Calu3 (cell line): Measurements from ENCODE around the gene MLLT3. TPM values are rescaled to one million over a fixed set of nuclear protein-coding genes. Genes with fewer than 3 reads are reported as not detected.

Experiments
- BruUV-seq: library from RNA; stranded (reverse); fragments of 400-500 nt; replicated peaks from 2 replicates; lab custom pipeline; 2021; lab: Mats Ljungman, UMichigan
- CTCF ChIA-PET: fragments of 300-600 bp; sonication (Branson Sonifier 250); formaldehyde crosslinking; loops from one replicate; lab custom pipeline; 2022; ENCODE audit warnings: antibody characterized with exemption; lab: Charles Lee
- DNase-seq: peaks from one replicate; pipeline ENCODE4 v3.0.0; 2022
- H3K27ac Mint-ChIP-seq: one replicate; pipeline ENCODE4 v1.8.0; 2022; ENCODE audit warnings: mixed read lengths; ENCODE audit not compliant: unreplicated experiment
- H3K27me3 Mint-ChIP-seq: one replicate; pipeline ENCODE4 v1.8.0; 2022; ENCODE audit warnings: mixed read lengths; ENCODE audit not compliant: unreplicated experiment
- H3K36me3 Mint-ChIP-seq: one replicate; pipeline ENCODE4 v1.8.0; 2022; ENCODE audit warnings: mild to moderate bottlenecking, moderate library complexity, mixed read lengths; ENCODE audit not compliant: insufficient read depth, unreplicated experiment
- H3K4me1 Mint-ChIP-seq: one replicate; pipeline ENCODE4 v1.8.0; 2022; ENCODE audit warnings: mild to moderate bottlenecking, low read depth, mixed read lengths; ENCODE audit not compliant: unreplicated experiment
- H3K4me3 Mint-ChIP-seq: one replicate; pipeline ENCODE4 v1.8.0; 2022; ENCODE audit warnings: mild to moderate bottlenecking, low read depth, moderate library complexity, mixed read lengths; ENCODE audit not compliant: unreplicated experiment
- H3K9me3 Mint-ChIP-seq: one replicate; pipeline ENCODE4 v1.8.0; 2022; ENCODE audit warnings: low read depth, mixed read lengths; ENCODE audit not compliant: unreplicated experiment
- intact Hi-C: fragments of 100-400 bp; cut with micrococcal nuclease; formaldehyde crosslinking; loops from one replicate; pipeline ENCODE4 v1.10.0; 2022; ENCODE audit not compliant: unreplicated experiment
- total RNA-seq: library from RNA; stranded (reverse); gene quantifications from 2 replicates; pipeline ENCODE4 v1.2.3, GENCODE V29; 2022
- TF ChIP-seq, protein P1 (sequence below): fragments of 200-600 bp; IDR thresholded peaks from one replicate; pipeline ENCODE4 v1.8.0; 2022; ENCODE audit warnings: antibody characterized with exemption; ENCODE audit not compliant: unreplicated experiment

MLLT3 gene
- total RNA-seq, 1 experiment from 2014 or later: 23.1 TPM

DNA sequence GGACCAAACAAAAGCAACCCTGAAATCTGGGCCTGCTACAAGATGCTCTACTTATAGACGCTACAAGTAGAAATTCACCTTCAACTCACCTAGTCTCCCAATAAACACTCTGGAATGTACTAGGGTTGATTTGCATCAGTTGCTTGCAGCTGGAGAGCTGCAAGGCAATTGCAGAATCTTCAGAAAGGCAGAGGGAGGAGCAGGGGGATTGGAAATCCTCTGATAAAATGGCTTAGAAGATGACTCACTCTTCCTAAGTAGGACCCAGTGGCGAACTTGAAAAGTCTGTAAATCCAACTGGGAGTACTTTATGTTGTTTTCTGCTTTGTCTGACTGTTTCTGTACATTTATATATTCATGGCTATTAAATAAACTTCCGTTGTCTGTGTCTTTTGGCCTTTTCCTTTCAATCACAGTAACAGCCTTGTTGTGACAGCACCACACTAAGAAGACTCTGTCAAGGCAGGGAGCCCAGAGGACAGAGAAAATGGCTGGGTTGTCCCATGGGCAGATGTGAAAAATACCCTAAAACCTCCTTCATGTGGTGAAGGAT, 14.7 kb upstream of the MLLT3 start:
- H3K27me3 Mint-ChIP-seq: no peaks in the 10 kb centered on the region
- TF ChIP-seq, protein P1, sequence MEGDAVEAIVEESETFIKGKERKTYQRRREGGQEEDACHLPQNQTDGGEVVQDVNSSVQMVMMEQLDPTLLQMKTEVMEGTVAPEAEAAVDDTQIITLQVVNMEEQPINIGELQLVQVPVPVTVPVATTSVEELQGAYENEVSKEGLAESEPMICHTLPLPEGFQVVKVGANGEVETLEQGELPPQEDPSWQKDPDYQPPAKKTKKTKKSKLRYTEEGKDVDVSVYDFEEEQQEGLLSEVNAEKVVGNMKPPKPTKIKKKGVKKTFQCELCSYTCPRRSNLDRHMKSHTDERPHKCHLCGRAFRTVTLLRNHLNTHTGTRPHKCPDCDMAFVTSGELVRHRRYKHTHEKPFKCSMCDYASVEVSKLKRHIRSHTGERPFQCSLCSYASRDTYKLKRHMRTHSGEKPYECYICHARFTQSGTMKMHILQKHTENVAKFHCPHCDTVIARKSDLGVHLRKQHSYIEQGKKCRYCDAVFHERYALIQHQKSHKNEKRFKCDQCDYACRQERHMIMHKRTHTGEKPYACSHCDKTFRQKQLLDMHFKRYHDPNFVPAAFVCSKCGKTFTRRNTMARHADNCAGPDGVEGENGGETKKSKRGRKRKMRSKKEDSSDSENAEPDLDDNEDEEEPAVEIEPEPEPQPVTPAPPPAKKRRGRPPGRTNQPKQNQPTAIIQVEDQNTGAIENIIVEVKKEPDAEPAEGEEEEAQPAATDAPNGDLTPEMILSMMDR: no peak
- no peak overlapping the region for H3K4me3 Mint-ChIP-seq
- H3K4me1 Mint-ChIP-seq: peaks cover 8% of the 10 kb centered on the region
- no peak for DNase-seq
- intact Hi-C loops: no loop called here
- CTCF ChIA-PET: interaction anchor here (0.6 kb wide), 1 partner anchor 944 kb away, joined by 3 read pairs; no protein-coding TSS in a partner anchor
- H3K36me3 Mint-ChIP-seq: peaks cover 3% of the 10 kb centered on the region
- H3K9me3 Mint-ChIP-seq: no peaks in the 10 kb centered on the region
- BruUV-seq: no TSS peak
- H3K27ac Mint-ChIP-seq: no peak overlapping the region

DNA sequence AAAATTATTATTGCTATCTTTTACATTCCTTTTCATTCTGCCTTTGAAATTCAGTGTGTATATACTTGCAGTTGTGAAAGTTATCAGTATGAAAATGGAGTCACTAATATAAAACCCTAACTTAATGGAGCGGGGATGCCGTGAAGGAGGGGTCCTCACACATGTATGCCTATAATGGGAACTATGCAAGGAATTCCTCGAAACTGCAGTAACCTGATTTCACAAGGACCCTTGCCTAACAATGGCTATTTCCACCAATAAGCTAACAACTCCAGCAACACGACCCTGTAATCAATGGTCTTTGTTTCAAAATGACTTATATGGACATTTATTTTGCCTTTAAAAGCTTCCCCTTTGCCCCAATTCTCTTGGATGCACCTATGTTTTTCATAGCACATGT, 12.6 kb upstream of the MLLT3 start:
- CTCF ChIA-PET: no interaction called here
- Mint-ChIP-seq H3K36me3 (no peaks in the 10 kb centered on the region), H3K27ac (no peak overlapping the region), H3K4me1 (no peaks in the 10 kb centered on the region), H3K9me3 (no peaks in the 10 kb centered on the region), H3K27me3 (no peaks in the 10 kb centered on the region), H3K4me3 (no peak overlapping the region)
- DNase-seq: no peak
- intact Hi-C loops: no loop called here
- BruUV-seq: no TSS peak
- TF ChIP-seq, protein P1: no peak

GRCh38 chr9:20632705-20633104, 10.4 kb upstream of the MLLT3 start:
- CTCF ChIA-PET: no interaction called here
- no peaks in the 10 kb centered on the region for H3K9me3 Mint-ChIP-seq
- intact Hi-C loops: no loop called here
- H3K4me3 Mint-ChIP-seq: no peak overlapping the region
- no peaks in the 10 kb centered on the region for H3K4me1 Mint-ChIP-seq
- TF ChIP-seq, protein P1: no peak
- no peaks in the 10 kb centered on the region for H3K27me3 Mint-ChIP-seq
- BruUV-seq: no TSS peak
- DNase-seq: no peak
- no peaks in the 10 kb centered on the region for H3K36me3 Mint-ChIP-seq
- no peak overlapping the region for H3K27ac Mint-ChIP-seq

DNA sequence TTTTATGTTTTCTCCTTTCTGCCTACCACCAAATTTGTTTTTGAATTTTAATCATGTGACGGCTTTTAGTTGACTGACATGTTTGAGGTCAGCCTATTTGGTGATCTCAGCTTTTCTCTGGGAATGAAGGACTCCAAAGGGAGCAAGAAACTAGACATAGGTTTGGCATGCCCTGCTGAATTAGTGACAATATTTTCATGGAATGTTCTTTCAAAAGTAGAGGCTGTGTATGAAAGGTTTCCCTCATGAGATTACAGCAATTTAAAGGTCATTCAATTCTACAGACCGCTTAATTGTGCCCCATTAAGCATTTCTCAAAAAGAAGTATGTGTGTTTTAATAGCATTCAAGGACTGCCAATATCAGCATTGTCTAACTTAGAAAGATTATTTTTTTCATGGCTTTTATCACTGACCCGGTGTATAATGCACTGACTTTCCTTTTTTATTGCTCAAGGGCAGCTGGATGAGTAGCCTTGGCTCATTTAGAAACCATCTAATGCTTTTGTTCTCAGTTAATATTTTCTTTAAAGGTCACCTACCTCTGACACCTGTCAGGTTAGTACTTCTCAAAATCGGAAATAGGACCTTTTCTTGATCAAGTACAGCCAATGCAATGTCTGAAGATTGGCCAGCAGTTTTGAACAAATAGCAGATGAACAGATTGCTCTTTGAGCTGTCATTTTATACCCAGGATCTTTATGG, 8.1 kb upstream of the MLLT3 start:
- TF ChIP-seq, protein P1: no peak
- no peaks in the 10 kb centered on the region for H3K9me3 Mint-ChIP-seq
- no peak overlapping the region for H3K4me3 Mint-ChIP-seq
- no peaks in the 10 kb centered on the region for H3K4me1 Mint-ChIP-seq
- H3K27me3 Mint-ChIP-seq: no peaks in the 10 kb centered on the region
- BruUV-seq: no TSS peak
- DNase-seq: no peak
- no peak overlapping the region for H3K27ac Mint-ChIP-seq
- CTCF ChIA-PET: interaction anchor here (0.7 kb wide), 1 partner anchor 8 kb away, joined by 4 read pairs; the partner anchor contains the start of gene MLLT3
- H3K36me3 Mint-ChIP-seq: no peaks in the 10 kb centered on the region
- intact Hi-C loops: no loop called here
